K562 (cell line): ENCODE results near the gene SARS1. TPM values are rescaled to one million over a fixed set of nuclear protein-coding genes. Genes with fewer than 3 reads are reported as not detected.

Experiments used
- ATAC-seq: fragments of 200-7000 bp; cut with Tn5 transposase; 3 replicates; pipeline ENCODE4 v1.9.1; 2020; ENCODE audit warnings: moderate library complexity
- BruUV-seq: library from RNA; stranded (reverse); fragments of 400-500 nt; replicated peaks from 2 replicates; lab custom pipeline; 2021; lab: Mats Ljungman, UMichigan
- CTCF ChIA-PET: fragments of 300-600 bp; formaldehyde crosslinking; extraction: SDS; loops from one replicate; lab custom pipeline; 2021; ENCODE audit warnings: low intra/inter-chr PET ratio; lab: Yijun Ruan, JAX
- POLR2A ChIA-PET: fragments of 300-600, 350-650 bp; sonication (Branson Sonifier 250); formaldehyde crosslinking; extraction: SDS; loops from one replicate; lab custom pipeline; 2021; ENCODE audit warnings: antibody characterized with exemption, inconsistent platforms; lab: Yijun Ruan, JAX
- DNase-seq, 4 experiments: peaks; one replicate each; pipeline versions ENCODE4 v3.0.0 to v3.0.0-alpha.2; 2011 to 2018; ENCODE audit warnings: low spot score in 3 of 4, mixed read lengths in 3 of 4; ENCODE audit errors: extremely low read depth in 1 of 4
- FAIRE-seq: peaks from 2 replicates; lab custom pipeline; 2011; peaks lifted over from hg19 to GRCh38; lab: Jason Lieb, UNC
- H2AFZ ChIP-seq: 2 replicates; pipeline ENCODE4 v1.6.0; 2011; ENCODE audit warnings: low read depth, low read length, control low read depth, inconsistent platforms
- H3K27ac ChIP-seq: fragments of 200-600 bp; 3 replicates; pipeline ENCODE4 v1.8.0; 2011; ENCODE audit warnings: low read depth, mild to moderate bottlenecking, control low read depth, inconsistent platforms, low read length, moderate library complexity, mixed read lengths; ENCODE audit errors: extremely low read depth
- H3K27me3 ChIP-seq, 2 experiments: fragments of 300-600 bp in 1 of 2; 2 replicates in 1 of 2; 3 replicates in 1 of 2; pipeline versions ENCODE4 v1.6.0 to v1.8.0; 2011; ENCODE audit warnings: inconsistent platforms in 2 of 2, low read length in 2 of 2, mild to moderate bottlenecking in 1 of 2, mixed read lengths in 1 of 2, moderate library complexity in 1 of 2; ENCODE audit not compliant: control insufficient read depth in 2 of 2, insufficient read depth in 2 of 2
- H3K36me3 ChIP-seq: fragments of 300-600 bp; 3 replicates; pipeline ENCODE4 v1.8.0; 2011; ENCODE audit warnings: mild to moderate bottlenecking, low read length, inconsistent platforms; ENCODE audit not compliant: control insufficient read depth, insufficient read depth
- H3K4me1 ChIP-seq, 2 experiments: fragments of 200-600 bp in 1 of 2; replicated peaks in 1 of 2; 2 replicates in 1 of 2; 3 replicates in 1 of 2; pipeline versions ENCODE4 v1.5.1 to v1.8.0; 2011; ENCODE audit warnings: inconsistent platforms in 2 of 2, low read length in 2 of 2, mild to moderate bottlenecking in 1 of 2, mixed read lengths in 1 of 2, moderate library complexity in 1 of 2; ENCODE audit not compliant: control insufficient read depth in 2 of 2, insufficient read depth in 2 of 2
- H3K4me2 ChIP-seq: 2 replicates; pipeline ENCODE4 v1.6.1; 2011; ENCODE audit warnings: low read length, control low read depth, inconsistent platforms, mixed read lengths; ENCODE audit not compliant: insufficient read depth
- H3K4me3 ChIP-seq: fragments of 200-600 bp; sonication (generic), shearing (Covaris generic); 2 replicates; pipeline ENCODE4 v1.5.1; 2016; ENCODE audit warnings: control low read depth, inconsistent platforms
- H3K79me2 ChIP-seq: fragments of 200-600 bp; 3 replicates; pipeline ENCODE4 v1.8.0; 2011; ENCODE audit warnings: low read length, inconsistent platforms; ENCODE audit not compliant: control insufficient read depth, insufficient read depth
- H3K9ac ChIP-seq, 2 experiments: 2 replicates each; pipeline versions ENCODE4 v1.6.0 to v1.6.1; 2011; ENCODE audit warnings: low read depth in 2 of 2, low read length in 2 of 2, control low read depth in 1 of 2, inconsistent platforms in 1 of 2, mild to moderate bottlenecking in 1 of 2, mixed read lengths in 1 of 2; ENCODE audit not compliant: insufficient read depth in 1 of 2
- H3K9me1 ChIP-seq: one replicate; pipeline ENCODE4 v1.6.0; 2011; ENCODE audit warnings: inconsistent platforms, mild to moderate bottlenecking, low read length, moderate library complexity; ENCODE audit not compliant: control insufficient read depth, insufficient read depth
- H3K9me3 ChIP-seq: replicated peaks from 2 replicates; pipeline ENCODE4 v1.5.1; 2011; ENCODE audit warnings: low read depth, low read length, inconsistent platforms; ENCODE audit not compliant: control insufficient read depth, insufficient read depth
- H4K20me1 ChIP-seq: replicated peaks from 2 replicates; pipeline ENCODE4 v1.6.1; 2011; ENCODE audit warnings: low read length, inconsistent platforms, mixed read lengths; ENCODE audit not compliant: control insufficient read depth, insufficient read depth
- EP300 ChIP-seq: IDR thresholded peaks from 2 replicates; pipeline ENCODE4 v1.6.1; 2012; ENCODE audit warnings: low read length, improper control_type of control experiment
- ESRRB ChIP-seq: fragments of 250-450 bp; sonication (Bioruptor Pico); IDR thresholded peaks from 2 replicates; pipeline ENCODE4 v1.5.0; 2020; ENCODE audit warnings: mild to moderate bottlenecking, moderate library complexity, borderline replicate concordance
- JUN ChIP-seq, 2 experiments: sonication (generic) in 1 of 2; formaldehyde crosslinking in 1 of 2; IDR thresholded peaks; 2 replicates each; pipeline versions ENCODE4 v1.6.1 to v1.8.0; 2012 to 2022; ENCODE audit warnings: borderline replicate concordance in 2 of 2, mild to moderate bottlenecking in 2 of 2, improper control_type of control experiment in 1 of 2, low read depth in 1 of 2, low read length in 1 of 2, missing genetic modification reagents in 1 of 2
- SIRT6 ChIP-seq: IDR thresholded peaks from one replicate; pipeline ENCODE4 v1.6.1; 2012; ENCODE audit warnings: low read depth, mild to moderate bottlenecking, control low read depth, inconsistent platforms, low read length, moderate library complexity
- ZNF324 ChIP-seq: fragments of 250-450 bp; sonication (Bioruptor Pico); IDR thresholded peaks from 2 replicates; pipeline ENCODE4 v1.4.0; 2020; ENCODE audit warnings: mild to moderate bottlenecking
- WGBS: fragments of 100-300 bp; shearing (Covaris generic); methylation state at CpG from one replicate; pipeline ENCODE4 v1.1.6; 2016; ENCODE audit warnings: low coverage, mixed read lengths; ENCODE audit not compliant: insufficient coverage; ENCODE audit errors: missing lambda C conversion rate; 5-methylcytosine and 5-hydroxymethylcytosine counted together
- in situ Hi-C: fragments of 300-500 bp; cut with MboI; formaldehyde crosslinking; loops from 4 replicates; pipeline ENCODE4 v1.15.0; 2018; ENCODE audit warnings: inconsistent platforms, mixed read lengths
- intact Hi-C: fragments of 100-400 bp; cut with micrococcal nuclease; formaldehyde crosslinking; loops from 2 replicates; pipeline ENCODE4 v1.14.2; 2022
- polyA plus RNA-seq, 8 experiments: library from polyadenylated mRNA; depleted of rRNA in 4 of 8; stranded (reverse) in 5 of 8; unstranded in 3 of 8; fragments of >200 nt; fragmentation: Nextera tagmentation in 2 of 8; fragmentation: Illumina TruSeq in 1 of 8; extraction: Ambion mirVana in 2 of 8; extraction: Trizol in 1 of 8; gene quantifications; 2 replicates each; pipeline versions ENCODE4 v1.2.1 to v1.2.3, GENCODE V29; 2011 to 2014; ENCODE audit warnings: inconsistent platforms in 1 of 8, missing spikeins in 1 of 8
- total RNA-seq, 7 experiments: library from RNA; depleted of rRNA in 6 of 7; stranded (reverse); fragments of >200 nt in 6 of 7; fragmentation: Illumina TruSeq in 2 of 7; extraction: Trizol in 2 of 7; gene quantifications; 2 replicates each; pipeline versions ENCODE4 v1.2.1 to v1.2.3, GENCODE V29; 2011 to 2021; ENCODE audit warnings: low replicate concordance in 1 of 7
- TF ChIP-seq, protein P1 (sequence below): fragments of 250-450 bp; sonication (Bioruptor Pico); IDR thresholded peaks from 2 replicates; pipeline ENCODE4 v1.5.0; 2020; ENCODE audit warnings: mild to moderate bottlenecking, borderline replicate concordance
- TF ChIP-seq, protein P2 (sequence below): fragments of 250-450 bp; sonication (Bioruptor Pico); IDR thresholded peaks from 2 replicates; pipeline ENCODE4 v1.4.0; 2020; ENCODE audit warnings: mild to moderate bottlenecking, moderate library complexity, borderline replicate concordance
- TF ChIP-seq, protein P3 (sequence below): sonication (generic); formaldehyde crosslinking; IDR thresholded peaks from 2 replicates; pipeline ENCODE4 v1.8.0; 2022; ENCODE audit warnings: missing genetic modification reagents, mild to moderate bottlenecking, borderline replicate concordance
- TF ChIP-seq, protein P4 (sequence below): sonication (generic); formaldehyde crosslinking; IDR thresholded peaks from 2 replicates; pipeline ENCODE4 v1.8.1; 2023; ENCODE audit warnings: mild to moderate bottlenecking, missing genetic modification reagents

SARS1 gene
- total and polyA plus RNA-seq, 9 of the 15 experiments (the other 6 are each of a cell fraction or from before 2014, with no cell fraction given): 221 to 623 (median 254) TPM

DNA sequence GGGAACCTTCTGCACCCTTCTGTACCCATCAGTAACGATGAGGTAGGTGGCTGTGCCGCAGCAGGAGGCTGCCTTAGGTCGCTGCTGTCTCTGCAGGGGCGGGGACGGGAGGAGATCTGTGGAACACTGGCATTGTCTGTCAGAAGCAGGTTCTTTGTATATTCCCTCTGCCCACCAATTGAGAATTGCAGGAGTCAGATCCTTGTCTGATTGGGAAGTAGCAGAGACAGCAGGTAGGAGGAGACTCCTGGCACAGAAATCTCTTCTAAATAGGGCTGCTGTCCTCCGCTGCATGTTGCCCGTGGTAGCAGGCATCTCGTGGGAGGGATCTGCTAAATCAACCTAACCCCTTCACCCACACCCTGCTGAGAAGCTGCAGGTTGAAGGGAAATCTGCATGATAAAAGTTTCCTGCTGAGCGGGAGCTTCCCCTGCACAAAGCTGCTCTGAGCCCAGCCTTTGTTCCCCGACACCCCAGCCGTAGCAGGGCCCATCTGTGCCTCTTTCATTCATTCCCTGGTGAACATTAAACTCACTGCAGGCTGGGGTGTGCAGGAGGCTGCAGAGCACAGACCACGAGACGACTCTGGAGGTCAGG is 15.9 kb downstream of the SARS1 start:
- DNase-seq (no peak), FAIRE-seq (no peak), ATAC-seq (no peak; the same call in 2 of the 3 replicates)
- no peaks in the 10 kb centered on the region for H3K27me3 ChIP-seq
- H3K4me3 ChIP-seq: no peak overlapping the region
- H2AFZ ChIP-seq: no peak overlapping the region
- peaks cover 87% of the 10 kb centered on the region for H3K36me3 ChIP-seq
- no peaks in the 10 kb centered on the region for H3K9me3 ChIP-seq
- no peak overlapping the region; a peak in 1 of 4 replicates for H3K9ac ChIP-seq
- no peaks in the 10 kb centered on the region for H4K20me1 ChIP-seq
- CTCF ChIA-PET: no interaction called here
- intact Hi-C loops (no loop called here), in situ Hi-C loops (no loop called here)
- TF ChIP-seq, protein P1, sequence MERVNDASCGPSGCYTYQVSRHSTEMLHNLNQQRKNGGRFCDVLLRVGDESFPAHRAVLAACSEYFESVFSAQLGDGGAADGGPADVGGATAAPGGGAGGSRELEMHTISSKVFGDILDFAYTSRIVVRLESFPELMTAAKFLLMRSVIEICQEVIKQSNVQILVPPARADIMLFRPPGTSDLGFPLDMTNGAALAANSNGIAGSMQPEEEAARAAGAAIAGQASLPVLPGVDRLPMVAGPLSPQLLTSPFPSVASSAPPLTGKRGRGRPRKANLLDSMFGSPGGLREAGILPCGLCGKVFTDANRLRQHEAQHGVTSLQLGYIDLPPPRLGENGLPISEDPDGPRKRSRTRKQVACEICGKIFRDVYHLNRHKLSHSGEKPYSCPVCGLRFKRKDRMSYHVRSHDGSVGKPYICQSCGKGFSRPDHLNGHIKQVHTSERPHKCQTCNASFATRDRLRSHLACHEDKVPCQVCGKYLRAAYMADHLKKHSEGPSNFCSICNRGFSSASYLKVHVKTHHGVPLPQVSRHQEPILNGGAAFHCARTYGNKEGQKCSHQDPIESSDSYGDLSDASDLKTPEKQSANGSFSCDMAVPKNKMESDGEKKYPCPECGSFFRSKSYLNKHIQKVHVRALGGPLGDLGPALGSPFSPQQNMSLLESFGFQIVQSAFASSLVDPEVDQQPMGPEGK (CRISPR knock-in tag): no peak
- TF ChIP-seq, protein P2, sequence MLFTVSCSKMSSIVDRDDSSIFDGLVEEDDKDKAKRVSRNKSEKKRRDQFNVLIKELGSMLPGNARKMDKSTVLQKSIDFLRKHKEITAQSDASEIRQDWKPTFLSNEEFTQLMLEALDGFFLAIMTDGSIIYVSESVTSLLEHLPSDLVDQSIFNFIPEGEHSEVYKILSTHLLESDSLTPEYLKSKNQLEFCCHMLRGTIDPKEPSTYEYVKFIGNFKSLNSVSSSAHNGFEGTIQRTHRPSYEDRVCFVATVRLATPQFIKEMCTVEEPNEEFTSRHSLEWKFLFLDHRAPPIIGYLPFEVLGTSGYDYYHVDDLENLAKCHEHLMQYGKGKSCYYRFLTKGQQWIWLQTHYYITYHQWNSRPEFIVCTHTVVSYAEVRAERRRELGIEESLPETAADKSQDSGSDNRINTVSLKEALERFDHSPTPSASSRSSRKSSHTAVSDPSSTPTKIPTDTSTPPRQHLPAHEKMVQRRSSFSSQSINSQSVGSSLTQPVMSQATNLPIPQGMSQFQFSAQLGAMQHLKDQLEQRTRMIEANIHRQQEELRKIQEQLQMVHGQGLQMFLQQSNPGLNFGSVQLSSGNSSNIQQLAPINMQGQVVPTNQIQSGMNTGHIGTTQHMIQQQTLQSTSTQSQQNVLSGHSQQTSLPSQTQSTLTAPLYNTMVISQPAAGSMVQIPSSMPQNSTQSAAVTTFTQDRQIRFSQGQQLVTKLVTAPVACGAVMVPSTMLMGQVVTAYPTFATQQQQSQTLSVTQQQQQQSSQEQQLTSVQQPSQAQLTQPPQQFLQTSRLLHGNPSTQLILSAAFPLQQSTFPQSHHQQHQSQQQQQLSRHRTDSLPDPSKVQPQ (CRISPR knock-in tag): no peak
- TF ChIP-seq ZNF324 (CRISPR knock-in tag) (no peak), JUN (IDR thresholded peaks at IDR 0.05; ENCODE audit: borderline replicate concordance, low read depth, low read length) (no peak), JUN (CRISPR knock-in tag; IDR thresholded peaks at IDR 0.05; ENCODE audit: borderline replicate concordance) (no peak), ESRRB (CRISPR knock-in tag) (no peak), EP300 (no peak), SIRT6 (no peak)
- TF ChIP-seq, protein P3, sequence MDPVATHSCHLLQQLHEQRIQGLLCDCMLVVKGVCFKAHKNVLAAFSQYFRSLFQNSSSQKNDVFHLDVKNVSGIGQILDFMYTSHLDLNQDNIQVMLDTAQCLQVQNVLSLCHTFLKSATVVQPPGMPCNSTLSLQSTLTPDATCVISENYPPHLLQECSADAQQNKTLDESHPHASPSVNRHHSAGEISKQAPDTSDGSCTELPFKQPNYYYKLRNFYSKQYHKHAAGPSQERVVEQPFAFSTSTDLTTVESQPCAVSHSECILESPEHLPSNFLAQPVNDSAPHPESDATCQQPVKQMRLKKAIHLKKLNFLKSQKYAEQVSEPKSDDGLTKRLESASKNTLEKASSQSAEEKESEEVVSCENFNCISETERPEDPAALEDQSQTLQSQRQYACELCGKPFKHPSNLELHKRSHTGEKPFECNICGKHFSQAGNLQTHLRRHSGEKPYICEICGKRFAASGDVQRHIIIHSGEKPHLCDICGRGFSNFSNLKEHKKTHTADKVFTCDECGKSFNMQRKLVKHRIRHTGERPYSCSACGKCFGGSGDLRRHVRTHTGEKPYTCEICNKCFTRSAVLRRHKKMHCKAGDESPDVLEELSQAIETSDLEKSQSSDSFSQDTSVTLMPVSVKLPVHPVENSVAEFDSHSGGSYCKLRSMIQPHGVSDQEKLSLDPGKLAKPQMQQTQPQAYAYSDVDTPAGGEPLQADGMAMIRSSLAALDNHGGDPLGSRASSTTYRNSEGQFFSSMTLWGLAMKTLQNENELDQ (CRISPR knock-in tag): no peak
- TF ChIP-seq, protein P4, sequence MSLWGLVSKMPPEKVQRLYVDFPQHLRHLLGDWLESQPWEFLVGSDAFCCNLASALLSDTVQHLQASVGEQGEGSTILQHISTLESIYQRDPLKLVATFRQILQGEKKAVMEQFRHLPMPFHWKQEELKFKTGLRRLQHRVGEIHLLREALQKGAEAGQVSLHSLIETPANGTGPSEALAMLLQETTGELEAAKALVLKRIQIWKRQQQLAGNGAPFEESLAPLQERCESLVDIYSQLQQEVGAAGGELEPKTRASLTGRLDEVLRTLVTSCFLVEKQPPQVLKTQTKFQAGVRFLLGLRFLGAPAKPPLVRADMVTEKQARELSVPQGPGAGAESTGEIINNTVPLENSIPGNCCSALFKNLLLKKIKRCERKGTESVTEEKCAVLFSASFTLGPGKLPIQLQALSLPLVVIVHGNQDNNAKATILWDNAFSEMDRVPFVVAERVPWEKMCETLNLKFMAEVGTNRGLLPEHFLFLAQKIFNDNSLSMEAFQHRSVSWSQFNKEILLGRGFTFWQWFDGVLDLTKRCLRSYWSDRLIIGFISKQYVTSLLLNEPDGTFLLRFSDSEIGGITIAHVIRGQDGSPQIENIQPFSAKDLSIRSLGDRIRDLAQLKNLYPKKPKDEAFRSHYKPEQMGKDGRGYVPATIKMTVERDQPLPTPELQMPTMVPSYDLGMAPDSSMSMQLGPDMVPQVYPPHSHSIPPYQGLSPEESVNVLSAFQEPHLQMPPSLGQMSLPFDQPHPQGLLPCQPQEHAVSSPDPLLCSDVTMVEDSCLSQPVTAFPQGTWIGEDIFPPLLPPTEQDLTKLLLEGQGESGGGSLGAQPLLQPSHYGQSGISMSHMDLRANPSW (CRISPR knock-in tag): no peak
- H3K4me2 ChIP-seq: no peak overlapping the region
- WGBS: 91% methylated on average over 13 of the region's 13 CpGs
- no peaks in the 10 kb centered on the region for H3K4me1 ChIP-seq
- peaks cover 21% of the 10 kb centered on the region for H3K79me2 ChIP-seq
- H3K9me1 ChIP-seq: no peaks in the 10 kb centered on the region
- POLR2A ChIA-PET: interaction anchor here (0.6 kb wide), 1 partner anchor 416 kb away, joined by 3 read pairs; no protein-coding TSS in a partner anchor
- no peak overlapping the region for H3K27ac ChIP-seq
- BruUV-seq: no TSS peak
